ENCODE measurements around the gene NOS1.
"Not testable (repeated sequence)": the region's sequence is repeated elsewhere in the genome, so short reads cannot be mapped to it uniquely, and the experiment has no call there.

Gene NOS1

GRCh38 chr12:117210266-117210918, 151.0 kb downstream of the NOS1 start:
- no peaks in the 10 kb centered on the region for H3K4me1 ChIP-seq (ENCODE audit: control insufficient read depth, insufficient read depth, low read length, unreplicated experiment)
- H3K79me2 ChIP-seq (ENCODE audit: control insufficient read depth, insufficient read depth, low read length, unreplicated experiment): no peaks in the 10 kb centered on the region
- H3K36me3 ChIP-seq (ENCODE audit: insufficient read depth, low read length): no peaks in the 10 kb centered on the region
- H3K27me3 ChIP-seq (ENCODE audit: insufficient read depth, low read length): peaks cover 76% of the 10 kb centered on the region
- H3K27ac ChIP-seq (ENCODE audit: low read depth, low read length): no peak overlapping the region
- H2AFZ ChIP-seq (ENCODE audit: low read length, unreplicated experiment): no peak overlapping the region
- H3K4me3 ChIP-seq (ENCODE audit: low read depth, low read length): no peak overlapping the region

GRCh38 chr12:117209626-117210025, 151.8 kb downstream of the NOS1 start:
- Histone ChIP-seq H3K4me3 (ENCODE audit: low read depth, low read length) (no peak overlapping the region), H3K27me3 (ENCODE audit: insufficient read depth, low read length) (peaks cover 74% of the 10 kb centered on the region), H3K79me2 (ENCODE audit: control insufficient read depth, insufficient read depth, low read length, unreplicated experiment) (no peaks in the 10 kb centered on the region), H3K27ac (ENCODE audit: low read depth, low read length) (no peak overlapping the region), H3K36me3 (ENCODE audit: insufficient read depth, low read length) (no peaks in the 10 kb centered on the region), H3K4me1 (ENCODE audit: control insufficient read depth, insufficient read depth, low read length, unreplicated experiment) (no peaks in the 10 kb centered on the region), H2AFZ (ENCODE audit: low read length, unreplicated experiment) (no peak overlapping the region)

- H2AFZ ChIP-seq (ENCODE audit: low read length, unreplicated experiment): no peak overlapping the region
- H3K27ac ChIP-seq (ENCODE audit: low read depth, low read length): no peak overlapping the region
- no peak overlapping the region for H3K4me3 ChIP-seq (ENCODE audit: low read depth, low read length)
- H3K36me3 ChIP-seq (ENCODE audit: insufficient read depth, low read length): no peaks in the 10 kb centered on the region
- peaks cover 72% of the 10 kb centered on the region for H3K27me3 ChIP-seq (ENCODE audit: insufficient read depth, low read length)
- no peaks in the 10 kb centered on the region for H3K79me2 ChIP-seq (ENCODE audit: control insufficient read depth, insufficient read depth, low read length, unreplicated experiment)
- no peaks in the 10 kb centered on the region for H3K4me1 ChIP-seq (ENCODE audit: control insufficient read depth, insufficient read depth, low read length, unreplicated experiment)
These were observed 152.5 kb downstream of the NOS1 start for GRCh38 chr12:117208811-117209455.

DNA sequence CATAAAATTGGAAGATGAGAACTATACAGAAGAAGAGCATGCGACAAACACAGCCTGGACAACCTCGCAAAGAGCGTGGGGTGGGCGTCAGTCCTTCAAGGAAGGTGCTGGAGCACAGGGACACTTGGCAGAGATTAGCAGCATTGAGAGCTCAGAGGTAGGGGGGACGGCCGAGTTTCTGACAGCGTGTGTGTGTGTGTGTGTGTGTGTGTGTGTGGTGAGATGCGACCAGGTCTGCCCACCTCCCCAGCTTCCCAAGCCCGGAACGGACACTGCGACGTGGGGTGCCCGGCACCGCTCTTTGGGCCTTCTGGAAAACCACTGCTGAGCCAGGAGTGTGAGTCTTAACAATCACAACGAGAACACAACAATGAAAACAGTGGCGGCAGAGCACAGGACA, 153.2 kb downstream of the NOS1 start:
- no peak overlapping the region for H3K4me3 ChIP-seq (ENCODE audit: low read depth, low read length)
- no peak overlapping the region for H3K27ac ChIP-seq (ENCODE audit: low read depth, low read length)
- no peaks in the 10 kb centered on the region for H3K4me1 ChIP-seq (ENCODE audit: control insufficient read depth, insufficient read depth, low read length, unreplicated experiment)

DNA sequence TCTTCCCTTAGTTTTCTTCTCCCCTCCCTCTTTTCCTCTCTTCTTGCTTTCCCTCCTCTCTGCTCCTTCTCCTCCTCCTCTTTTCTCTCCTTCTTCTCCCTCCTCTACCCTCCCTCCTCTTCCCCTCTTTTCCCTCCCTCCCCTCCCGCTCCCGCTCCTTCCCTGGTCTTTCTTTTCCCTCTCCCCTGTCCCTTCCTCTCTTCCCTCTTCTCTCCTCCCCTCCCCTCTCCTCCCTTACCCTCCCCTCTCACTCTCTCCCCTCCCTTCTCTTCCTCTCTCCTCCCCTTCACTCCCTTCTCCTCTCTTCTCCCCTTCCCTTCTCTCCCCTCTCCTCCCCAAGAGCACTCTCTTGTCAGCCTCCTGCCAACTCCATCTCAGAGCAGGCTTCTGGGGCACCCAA, 153.8 kb downstream of the NOS1 start:
- H3K36me3 ChIP-seq (ENCODE audit: insufficient read depth, low read length): no peaks in the 10 kb centered on the region

More for the DNA sequence above, 153.2 kb downstream of the NOS1 start:
- Histone ChIP-seq H3K36me3 (ENCODE audit: insufficient read depth, low read length) (no peaks in the 10 kb centered on the region), H3K79me2 (ENCODE audit: control insufficient read depth, insufficient read depth, low read length, unreplicated experiment) (no peaks in the 10 kb centered on the region), H3K27me3 (ENCODE audit: insufficient read depth, low read length) (peaks cover 70% of the 10 kb centered on the region), H2AFZ (ENCODE audit: low read length, unreplicated experiment) (no peak overlapping the region)

DNA sequence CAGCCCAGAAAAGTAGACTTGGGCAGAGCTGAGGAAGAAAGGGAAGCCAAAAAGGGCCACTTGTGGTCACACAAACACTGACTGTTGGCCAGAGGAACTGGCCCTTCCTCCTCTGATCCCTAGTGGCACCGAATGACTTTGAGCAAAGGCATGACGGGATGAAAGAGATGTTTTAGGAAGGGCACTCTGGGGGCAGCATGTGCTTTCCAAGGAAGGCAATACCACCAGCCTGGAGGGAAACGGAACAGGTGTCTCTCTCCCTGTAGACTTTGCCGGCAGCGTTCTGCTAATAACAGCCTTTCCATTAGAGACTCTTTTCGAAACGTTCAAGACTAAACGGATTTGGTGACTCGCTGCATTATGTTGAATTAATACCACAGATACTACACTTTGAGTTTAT, 158.9 kb downstream of the NOS1 start:
- Histone ChIP-seq H3K4me3 (ENCODE audit: low read depth, low read length) (no peak overlapping the region), H3K27me3 (ENCODE audit: insufficient read depth, low read length) (peaks cover 43% of the 10 kb centered on the region), H3K79me2 (ENCODE audit: control insufficient read depth, insufficient read depth, low read length, unreplicated experiment) (no peaks in the 10 kb centered on the region), H3K36me3 (ENCODE audit: insufficient read depth, low read length) (no peaks in the 10 kb centered on the region), H3K4me1 (ENCODE audit: control insufficient read depth, insufficient read depth, low read length, unreplicated experiment) (no peaks in the 10 kb centered on the region), H2AFZ (ENCODE audit: low read length, unreplicated experiment) (no peak overlapping the region), H3K27ac (ENCODE audit: low read depth, low read length) (no peak overlapping the region)

More for the DNA sequence above, 153.8 kb downstream of the NOS1 start:
- H2AFZ ChIP-seq (ENCODE audit: low read length, unreplicated experiment): no peak overlapping the region
- no peak overlapping the region for H3K27ac ChIP-seq (ENCODE audit: low read depth, low read length)
- H3K4me1 ChIP-seq (ENCODE audit: control insufficient read depth, insufficient read depth, low read length, unreplicated experiment): no peaks in the 10 kb centered on the region
- peaks cover 70% of the 10 kb centered on the region for H3K27me3 ChIP-seq (ENCODE audit: insufficient read depth, low read length)
- H3K4me3 ChIP-seq (ENCODE audit: low read depth, low read length): no peak overlapping the region
- H3K79me2 ChIP-seq (ENCODE audit: control insufficient read depth, insufficient read depth, low read length, unreplicated experiment): no peaks in the 10 kb centered on the region

GRCh38 chr12:117202033-117202432, 159.4 kb downstream of the NOS1 start:
- Histone ChIP-seq H3K79me2 (ENCODE audit: control insufficient read depth, insufficient read depth, low read length, unreplicated experiment) (no peaks in the 10 kb centered on the region), H3K36me3 (ENCODE audit: insufficient read depth, low read length) (no peaks in the 10 kb centered on the region), H3K4me1 (ENCODE audit: control insufficient read depth, insufficient read depth, low read length, unreplicated experiment) (no peaks in the 10 kb centered on the region), H2AFZ (ENCODE audit: low read length, unreplicated experiment) (no peak overlapping the region), H3K27ac (ENCODE audit: low read depth, low read length) (no peak overlapping the region), H3K4me3 (ENCODE audit: low read depth, low read length) (no peak overlapping the region), H3K27me3 (ENCODE audit: insufficient read depth, low read length) (peaks cover 44% of the 10 kb centered on the region)

DNA sequence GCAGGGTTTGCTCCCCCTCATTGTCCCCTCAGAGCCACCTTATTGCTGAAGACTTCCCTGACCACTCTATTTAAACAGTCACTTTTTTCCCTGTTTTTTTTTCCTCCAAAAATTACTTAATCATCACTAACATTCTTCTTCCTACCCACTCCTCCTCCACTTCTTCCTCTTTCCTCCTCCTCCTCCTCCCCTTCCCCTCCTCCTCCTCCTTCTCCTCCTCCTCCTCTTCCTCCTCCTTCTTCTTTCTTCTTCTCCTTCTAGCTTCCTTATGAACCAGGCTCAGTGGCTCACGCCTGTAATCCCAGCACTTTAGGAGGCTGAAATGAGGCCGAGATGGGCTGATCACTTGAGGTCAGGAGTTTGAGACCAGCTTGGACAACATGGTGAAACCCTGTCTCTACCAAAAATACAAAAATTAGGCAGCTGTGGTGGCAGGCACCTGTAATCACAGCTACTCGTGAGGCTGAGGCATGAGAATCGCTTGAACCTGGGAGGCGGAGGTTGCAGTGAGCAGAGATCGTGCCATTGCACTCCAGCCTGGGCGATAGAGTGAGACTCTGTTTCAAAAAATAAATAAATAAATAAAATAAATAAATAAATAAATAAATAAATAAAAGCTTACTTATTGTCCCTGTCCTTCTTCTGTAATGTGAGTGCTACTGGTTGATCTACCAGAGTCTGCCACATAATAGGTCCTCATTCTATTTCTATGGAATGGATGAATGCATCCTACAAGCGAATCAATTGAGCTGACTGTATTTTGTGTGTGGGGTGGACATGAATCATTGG, 161.3 kb downstream of the NOS1 start:
- peaks cover 51% of the 10 kb centered on the region for H3K27me3 ChIP-seq (ENCODE audit: insufficient read depth, low read length)
- H3K27ac ChIP-seq (ENCODE audit: low read depth, low read length); H3K36me3 ChIP-seq (ENCODE audit: insufficient read depth, low read length); H3K79me2 ChIP-seq (ENCODE audit: control insufficient read depth, insufficient read depth, low read length, unreplicated experiment); H3K4me1 ChIP-seq (ENCODE audit: control insufficient read depth, insufficient read depth, low read length, unreplicated experiment); H2AFZ ChIP-seq (ENCODE audit: low read length, unreplicated experiment); H3K4me3 ChIP-seq (ENCODE audit: low read depth, low read length): not testable (repeated sequence)

DNA sequence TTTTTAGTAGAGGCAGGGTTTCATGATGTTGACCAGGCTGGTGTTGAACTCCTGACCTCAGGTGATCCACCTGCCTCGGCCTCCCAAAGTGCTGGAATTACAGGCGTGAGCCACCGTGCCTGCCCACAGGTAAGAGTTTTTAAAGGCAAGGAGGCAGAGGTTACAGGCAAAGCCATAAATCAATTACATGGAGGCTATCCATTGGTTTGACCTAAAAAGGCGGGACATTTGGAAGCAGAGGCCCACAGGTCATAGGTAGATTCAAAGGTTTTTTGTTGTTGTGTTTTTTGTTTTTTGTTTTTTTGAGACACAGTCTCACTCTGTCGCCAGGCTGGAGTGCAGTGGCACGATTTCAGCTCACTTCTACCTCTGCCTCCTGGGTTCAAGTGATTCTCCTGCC, 165.1 kb downstream of the NOS1 start:
- not testable (repeated sequence) for H3K27ac ChIP-seq (ENCODE audit: low read depth, low read length); H3K79me2 ChIP-seq (ENCODE audit: control insufficient read depth, insufficient read depth, low read length, unreplicated experiment); H3K4me3 ChIP-seq (ENCODE audit: low read depth, low read length); H3K36me3 ChIP-seq (ENCODE audit: insufficient read depth, low read length); H2AFZ ChIP-seq (ENCODE audit: low read length, unreplicated experiment); H3K4me1 ChIP-seq (ENCODE audit: control insufficient read depth, insufficient read depth, low read length, unreplicated experiment)
- peaks cover 27% of the 10 kb centered on the region for H3K27me3 ChIP-seq (ENCODE audit: insufficient read depth, low read length)

DNA sequence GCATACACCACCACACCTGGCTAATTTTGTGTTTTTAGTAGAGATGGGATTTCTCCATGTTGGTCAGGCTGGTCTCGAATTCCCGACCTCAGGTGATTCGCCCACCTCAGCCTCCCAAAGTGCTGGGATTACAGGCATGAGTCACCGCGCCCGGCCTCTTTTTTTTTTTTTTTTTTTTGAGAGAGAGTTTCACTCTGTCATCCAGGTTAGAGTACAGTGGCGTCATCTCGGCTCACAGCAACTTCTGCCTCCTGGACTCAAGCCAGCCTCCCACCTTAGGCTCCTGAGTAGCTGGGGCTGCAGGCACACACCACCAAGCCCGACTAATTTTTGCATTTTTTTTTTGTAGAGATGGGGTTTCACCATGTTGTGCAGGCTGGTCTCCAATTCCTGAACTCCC, 166.4 kb downstream of the NOS1 start:
- H2AFZ ChIP-seq (ENCODE audit: low read length, unreplicated experiment): not testable (repeated sequence)

GRCh38 chr12:117193903-117194302, 167.5 kb downstream of the NOS1 start:
- no peak overlapping the region for H3K4me3 ChIP-seq (ENCODE audit: low read depth, low read length)
- H3K79me2 ChIP-seq (ENCODE audit: control insufficient read depth, insufficient read depth, low read length, unreplicated experiment): peaks cover 10% of the 10 kb centered on the region
- H3K4me1 ChIP-seq (ENCODE audit: control insufficient read depth, insufficient read depth, low read length, unreplicated experiment): peaks cover 4% of the 10 kb centered on the region
- no peaks in the 10 kb centered on the region for H3K36me3 ChIP-seq (ENCODE audit: insufficient read depth, low read length)
- peaks cover 22% of the 10 kb centered on the region for H3K27me3 ChIP-seq (ENCODE audit: insufficient read depth, low read length)
- no peak overlapping the region for H2AFZ ChIP-seq (ENCODE audit: low read length, unreplicated experiment)
- H3K27ac ChIP-seq (ENCODE audit: low read depth, low read length): no peak overlapping the region

More for the DNA sequence above, 166.4 kb downstream of the NOS1 start:
- H3K4me1 ChIP-seq (ENCODE audit: control insufficient read depth, insufficient read depth, low read length, unreplicated experiment); H3K27ac ChIP-seq (ENCODE audit: low read depth, low read length); H3K4me3 ChIP-seq (ENCODE audit: low read depth, low read length); H3K79me2 ChIP-seq (ENCODE audit: control insufficient read depth, insufficient read depth, low read length, unreplicated experiment); H3K36me3 ChIP-seq (ENCODE audit: insufficient read depth, low read length): not testable (repeated sequence)
- peaks cover 22% of the 10 kb centered on the region for H3K27me3 ChIP-seq (ENCODE audit: insufficient read depth, low read length)
